Uterus (tissue), 4 donors: ENCODE measurements around the gene SLC24A5. TPM values are rescaled to one million over a fixed set of nuclear protein-coding genes. Genes with fewer than 3 reads are reported as not detected.

Source experiments
- DNase-seq, 2 donors: peaks; one replicate each; pipeline ENCODE4 v3.0.0-alpha.2; 2019 to 2020
- H3K27ac ChIP-seq, 2 donors: fragments of 200-600 bp; sonication (generic); 1 replicate in 1 of 2; 2 replicates in 1 of 2; pipeline ENCODE4 v1.5.1; 2016 to 2018
- H3K27me3 ChIP-seq, 2 donors: fragments of 200-600 bp; sonication (generic); one replicate each; pipeline ENCODE4 v1.5.1; 2018 to 2019; ENCODE audit warnings: control low read depth in 1 of 2
- H3K36me3 ChIP-seq, 2 donors: fragments of 200-600 bp; sonication (generic); one replicate each; pipeline ENCODE4 v1.5.1; 2019; ENCODE audit warnings: control low read depth in 1 of 2
- H3K4me1 ChIP-seq, 2 donors: fragments of 200-600 bp; sonication (generic); one replicate each; pipeline ENCODE4 v1.5.1; 2018 to 2019; ENCODE audit warnings: control low read depth in 1 of 2
- H3K4me3 ChIP-seq, 2 donors: fragments of 200-600 bp; sonication (generic); 1 replicate in 1 of 2; 2 replicates in 1 of 2; pipeline ENCODE4 v1.5.1; 2018 to 2019; ENCODE audit warnings: mild to moderate bottlenecking in 1 of 2
- H3K9me3 ChIP-seq, 2 donors: fragments of 200-600 bp; sonication (generic); one replicate each; pipeline ENCODE4 v1.5.1; 2019; ENCODE audit warnings: control low read depth in 1 of 2
- POLR2A ChIP-seq, 2 donors: fragments of 450-650 bp; IDR thresholded peaks; one replicate each; pipeline ENCODE4 v1.6.1; 2016; ENCODE audit warnings: antibody characterized with exemption in 2 of 2, mild to moderate bottlenecking in 1 of 2, moderate library complexity in 1 of 2
- intact Hi-C: fragments of 100-400 bp; cut with DNase I; formaldehyde crosslinking; loops from one replicate; pipeline ENCODE4 v1.15.1; 2023; ENCODE audit warnings: low total_unique reads
- total RNA-seq, 4 donors: library from RNA; depleted of rRNA in 3 of 4; stranded (reverse); fragments of >200 nt in 3 of 4; gene quantifications; one replicate each; pipeline versions ENCODE4 v1.1.0 to v1.2.4, GENCODE V29; 2014 to 2023
- TF ChIP-seq, protein P1 (sequence below), 4 experiments: fragments of 200-600 bp in 2 of 4; fragments of 450-650 bp in 2 of 4; sonication (generic) in 2 of 4; IDR thresholded peaks; one replicate each; pipeline ENCODE4 v1.5.1; 2016 to 2019; ENCODE audit warnings: antibody characterized with exemption in 4 of 4, mild to moderate bottlenecking in 2 of 4, moderate library complexity in 1 of 4
- donor health status: DM: yes; HTN: yes; CAD: no.

SLC24A5 gene
- total RNA-seq, 4 donors from 2014 or later = 0.29 TPM; not detected in 3

DNA sequence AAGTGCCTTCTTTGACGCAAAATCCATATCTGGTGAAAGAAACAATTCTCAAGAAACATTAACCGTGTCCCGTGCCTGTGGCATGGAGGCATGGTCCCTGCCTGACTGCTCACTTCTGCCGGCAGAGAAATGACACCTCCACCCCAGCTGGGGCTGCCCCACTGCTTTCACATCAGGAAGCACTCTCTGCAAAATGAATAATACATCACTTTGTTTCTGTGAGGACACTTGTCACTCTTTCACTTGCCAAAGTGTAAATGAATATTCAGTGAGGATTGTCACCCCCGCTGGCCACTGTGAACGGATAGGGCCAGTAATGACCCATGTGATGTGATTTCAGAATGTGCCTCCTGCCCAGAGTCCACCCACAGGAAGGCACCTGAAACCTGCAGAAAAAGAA, 31.1 kb upstream of the SLC24A5 start:
- DNase-seq = no peak
- intact Hi-C loops = no loop called here
- Histone ChIP-seq H3K4me1 (no peaks in the 10 kb centered on the region), H3K4me3 (no peak overlapping the region), H3K27me3 (no peaks in the 10 kb centered on the region), H3K36me3 (no peaks in the 10 kb centered on the region), H3K27ac (no peak overlapping the region), H3K9me3 (no peaks in the 10 kb centered on the region)
- TF ChIP-seq, protein P1, sequence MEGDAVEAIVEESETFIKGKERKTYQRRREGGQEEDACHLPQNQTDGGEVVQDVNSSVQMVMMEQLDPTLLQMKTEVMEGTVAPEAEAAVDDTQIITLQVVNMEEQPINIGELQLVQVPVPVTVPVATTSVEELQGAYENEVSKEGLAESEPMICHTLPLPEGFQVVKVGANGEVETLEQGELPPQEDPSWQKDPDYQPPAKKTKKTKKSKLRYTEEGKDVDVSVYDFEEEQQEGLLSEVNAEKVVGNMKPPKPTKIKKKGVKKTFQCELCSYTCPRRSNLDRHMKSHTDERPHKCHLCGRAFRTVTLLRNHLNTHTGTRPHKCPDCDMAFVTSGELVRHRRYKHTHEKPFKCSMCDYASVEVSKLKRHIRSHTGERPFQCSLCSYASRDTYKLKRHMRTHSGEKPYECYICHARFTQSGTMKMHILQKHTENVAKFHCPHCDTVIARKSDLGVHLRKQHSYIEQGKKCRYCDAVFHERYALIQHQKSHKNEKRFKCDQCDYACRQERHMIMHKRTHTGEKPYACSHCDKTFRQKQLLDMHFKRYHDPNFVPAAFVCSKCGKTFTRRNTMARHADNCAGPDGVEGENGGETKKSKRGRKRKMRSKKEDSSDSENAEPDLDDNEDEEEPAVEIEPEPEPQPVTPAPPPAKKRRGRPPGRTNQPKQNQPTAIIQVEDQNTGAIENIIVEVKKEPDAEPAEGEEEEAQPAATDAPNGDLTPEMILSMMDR (IDR thresholded peaks at IDR 0.05) = no peak
- TF ChIP-seq POLR2A (IDR thresholded peaks at IDR 0.05) = no peak

DNA sequence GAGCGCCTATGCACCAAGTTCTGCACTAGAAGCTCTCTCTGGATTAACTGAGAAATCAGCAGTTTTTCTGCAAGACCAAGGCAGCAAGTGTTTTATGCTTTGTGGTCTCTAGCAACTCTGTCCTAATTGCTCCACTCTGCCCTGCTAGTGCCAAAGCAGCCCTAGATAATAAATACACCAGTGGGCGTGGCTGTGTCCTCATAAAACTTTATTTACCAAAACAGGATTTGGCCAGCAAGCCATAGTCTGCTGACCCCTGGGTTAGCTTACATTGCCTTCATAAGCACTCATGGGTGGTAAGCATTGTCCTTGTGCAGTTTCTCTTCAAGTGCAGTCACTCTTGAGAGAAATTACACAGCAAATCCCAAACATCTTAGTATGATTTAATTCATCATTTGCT, 30.7 kb upstream of the SLC24A5 start:
- Histone ChIP-seq H3K4me3 (no peak overlapping the region), H3K4me1 (no peaks in the 10 kb centered on the region), H3K27ac (no peak overlapping the region), H3K36me3 (no peaks in the 10 kb centered on the region), H3K27me3 (no peaks in the 10 kb centered on the region), H3K9me3 (no peaks in the 10 kb centered on the region)
- no peak for DNase-seq
- no peak for TF ChIP-seq POLR2A (IDR thresholded peaks at IDR 0.05)
- TF ChIP-seq, protein P1 (IDR thresholded peaks at IDR 0.05) = no peak
- intact Hi-C loops = no loop called here

DNA sequence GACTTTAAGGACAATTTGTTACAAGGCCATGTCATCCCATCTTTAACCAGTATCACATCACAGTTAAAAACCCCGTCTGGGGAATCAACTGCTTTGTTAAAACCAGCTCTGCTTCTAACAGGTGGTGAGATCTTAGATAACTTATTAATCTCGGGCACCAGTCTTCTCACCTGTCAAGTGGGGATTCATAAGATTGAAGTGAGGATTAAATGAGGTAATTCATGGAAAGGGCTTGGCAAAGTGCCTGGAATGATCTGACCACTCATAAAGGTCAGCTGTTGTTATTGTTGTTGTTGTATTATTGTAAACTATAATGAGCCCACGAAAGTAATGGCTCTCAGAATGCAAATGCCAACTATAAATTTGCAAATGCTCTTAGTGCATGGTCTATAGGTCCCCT, 30.1 kb upstream of the SLC24A5 start:
- TF ChIP-seq, protein P1 (IDR thresholded peaks at IDR 0.05) = no peak
- Histone ChIP-seq H3K4me3 (no peak overlapping the region), H3K27me3 (no peaks in the 10 kb centered on the region), H3K9me3 (no peaks in the 10 kb centered on the region), H3K4me1 (no peaks in the 10 kb centered on the region), H3K27ac (no peak overlapping the region), H3K36me3 (no peaks in the 10 kb centered on the region)
- DNase-seq = no peak
- intact Hi-C loops = no loop called here

GRCh38 chr15:48091522-48091921, 29.3 kb upstream of the SLC24A5 start:
- no peak overlapping the region for H3K27ac ChIP-seq
- TF ChIP-seq, protein P1 (IDR thresholded peaks at IDR 0.05) = no peak
- no peak for TF ChIP-seq POLR2A (IDR thresholded peaks at IDR 0.05)
- intact Hi-C loops = no loop called here
- H3K4me3 ChIP-seq = no peak overlapping the region
- no peaks in the 10 kb centered on the region for H3K27me3 ChIP-seq
- no peaks in the 10 kb centered on the region for H3K9me3 ChIP-seq
- DNase-seq = no peak
- no peaks in the 10 kb centered on the region for H3K4me1 ChIP-seq
- H3K36me3 ChIP-seq = no peaks in the 10 kb centered on the region

DNA sequence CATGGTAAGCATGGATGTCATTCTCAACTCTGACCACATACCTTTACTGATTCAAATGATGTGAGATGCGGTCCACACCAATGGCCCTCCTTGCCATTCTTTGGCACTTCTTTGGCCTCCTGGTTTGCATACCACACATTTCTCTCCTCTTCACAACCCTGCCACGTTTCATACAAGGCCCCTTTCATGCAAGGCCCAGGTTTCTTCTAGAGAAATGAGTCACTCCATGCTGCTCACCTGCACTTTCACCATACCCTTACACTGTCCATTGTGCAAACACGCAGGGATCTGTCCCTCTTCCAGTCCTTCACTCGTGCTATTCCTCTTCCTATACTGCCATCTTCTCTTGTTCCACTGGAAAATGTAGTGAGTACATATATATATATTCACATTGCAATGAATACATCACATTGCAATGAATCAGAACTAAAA, 24.4 kb upstream of the SLC24A5 start:
- H3K27me3 ChIP-seq = no peaks in the 10 kb centered on the region
- no peaks in the 10 kb centered on the region for H3K36me3 ChIP-seq
- no peak overlapping the region for H3K4me3 ChIP-seq
- intact Hi-C loops = no loop called here
- no peaks in the 10 kb centered on the region for H3K4me1 ChIP-seq
- no peak overlapping the region for H3K27ac ChIP-seq
- no peak for TF ChIP-seq POLR2A (IDR thresholded peaks at IDR 0.05)
- TF ChIP-seq, protein P1 (IDR thresholded peaks at IDR 0.05) = no peak
- no peaks in the 10 kb centered on the region for H3K9me3 ChIP-seq
- DNase-seq = no peak
